SK-N-SH (cell line): ENCODE measurements around the gene MCTP2. TPM values are rescaled to one million over a fixed set of nuclear protein-coding genes. Genes with fewer than 3 reads are reported as not detected.

Source experiments
- CTCF ChIA-PET: fragments of 300-600, 350-600 bp; formaldehyde crosslinking; extraction: SDS; loops from one replicate; lab custom pipeline; 2021; lab: Yijun Ruan, JAX
- POLR2A ChIA-PET: fragments of 350-600 bp; sonication (Branson Sonifier 250); formaldehyde crosslinking; extraction: SDS; loops from one replicate; lab custom pipeline; 2020; ENCODE audit warnings: antibody characterized with exemption, inconsistent platforms; lab: Yijun Ruan, JAX
- DNase-seq: peaks from one replicate; pipeline ENCODE4 v3.0.0; 2012
- H2AFZ ChIP-seq: fragments of 200-600 bp; sonication (generic); 2 replicates; pipeline ENCODE4 v1.8.1; 2016; ENCODE audit warnings: antibody characterized with exemption, mild to moderate bottlenecking, low read depth
- H3F3A ChIP-seq: fragments of 200-600 bp; sonication (generic); replicated peaks from 2 replicates; pipeline ENCODE3; 2016; ENCODE audit warnings: antibody characterized with exemption, mild to moderate bottlenecking; ENCODE audit not compliant: insufficient read depth
- H3K27ac ChIP-seq, 2 experiments: fragments of 200-500 bp in 1 of 2; fragments of 200-600 bp in 1 of 2; sonication (Bioruptor generic) in 1 of 2; sonication (generic), shearing (Covaris generic) in 1 of 2; 2 replicates each; pipeline versions ENCODE4 v1.5.1 to v1.6.1; 2014 to 2016; ENCODE audit warnings: low read depth in 2 of 2, inconsistent platforms in 1 of 2, low read length in 1 of 2, mild to moderate bottlenecking in 1 of 2, mixed read lengths in 1 of 2
- H3K27me3 ChIP-seq: fragments of 200-600 bp; sonication (generic), shearing (Covaris generic); 2 replicates; pipeline ENCODE4 v1.6.1; 2016; ENCODE audit warnings: mixed run types; ENCODE audit not compliant: insufficient read depth
- H3K36me3 ChIP-seq, 2 experiments: fragments of 200-500 bp in 1 of 2; fragments of 200-600 bp in 1 of 2; sonication (Bioruptor generic) in 1 of 2; sonication (generic) in 1 of 2; replicated peaks in 1 of 2; 2 replicates each; pipeline versions ENCODE3 to v1.5.1; 2014 to 2016; ENCODE audit warnings: low read length in 1 of 2, mild to moderate bottlenecking in 1 of 2; ENCODE audit not compliant: insufficient read depth in 2 of 2, control insufficient read depth in 1 of 2
- H3K4me1 ChIP-seq, 2 experiments: fragments of 200-500 bp in 1 of 2; fragments of 200-600 bp in 1 of 2; sonication (Bioruptor generic) in 1 of 2; sonication (generic), shearing (Covaris generic) in 1 of 2; 2 replicates each; pipeline versions ENCODE4 v1.5.1 to v1.6.1; 2014 to 2016; ENCODE audit warnings: low read depth in 1 of 2, low read length in 1 of 2, mixed run types in 1 of 2; ENCODE audit not compliant: insufficient read depth in 2 of 2, control insufficient read depth in 1 of 2
- H3K4me2 ChIP-seq: fragments of 200-600 bp; sonication (generic), shearing (Covaris generic); 2 replicates; pipeline ENCODE4 v1.6.1; 2017; ENCODE audit warnings: mixed run types
- H3K4me3 ChIP-seq, 2 experiments: fragments of 200-500 bp in 1 of 2; fragments of 200-600 bp in 1 of 2; sonication (Bioruptor generic) in 1 of 2; sonication (generic), shearing (Covaris generic) in 1 of 2; 2 replicates each; pipeline versions ENCODE4 v1.5.1 to v1.8.1; 2014 to 2016; ENCODE audit warnings: low read depth in 2 of 2, inconsistent platforms in 1 of 2, low read length in 1 of 2, mild to moderate bottlenecking in 1 of 2, mixed read lengths in 1 of 2, moderate library complexity in 1 of 2
- H3K79me2 ChIP-seq: fragments of 200-600 bp; sonication (generic); 2 replicates; pipeline ENCODE4 v1.8.1; 2017; ENCODE audit warnings: mild to moderate bottlenecking; ENCODE audit not compliant: insufficient read depth
- H3K9ac ChIP-seq: fragments of 200-600 bp; sonication (generic); 2 replicates; pipeline ENCODE4 v1.6.1; 2017; ENCODE audit warnings: mixed run types
- H3K9me2 ChIP-seq: fragments of 200-600 bp; sonication (generic); 2 replicates; pipeline ENCODE4 v1.6.1; 2017; ENCODE audit warnings: mixed run types
- H3K9me3 ChIP-seq: fragments of 200-600 bp; sonication (generic); 2 replicates; pipeline ENCODE4 v1.6.1; 2017; ENCODE audit warnings: mixed run types, mild to moderate bottlenecking, moderate library complexity
- H4K20me1 ChIP-seq: fragments of 200-600 bp; sonication (generic); 2 replicates; pipeline ENCODE4 v1.6.1; 2017; ENCODE audit warnings: mild to moderate bottlenecking, mixed run types; ENCODE audit not compliant: insufficient read depth
- CHD2 ChIP-seq: fragments of 150-350 bp; IDR thresholded peaks from 2 replicates; pipeline ENCODE4 v1.6.1; 2018; ENCODE audit warnings: low read length; ENCODE audit not compliant: partially characterized antibody
- ELF1 ChIP-seq: IDR thresholded peaks from 2 replicates; pipeline ENCODE4 v1.4.0; 2012
- EP300 ChIP-seq, 2 experiments: IDR thresholded peaks; 2 replicates each; pipeline versions ENCODE4 v1.4.0 to v1.6.1; 2012; ENCODE audit warnings: borderline replicate concordance in 1 of 2, low read depth in 1 of 2, low read length in 1 of 2
- EZH2phosphoT487 ChIP-seq: fragments of 200-600 bp; sonication (generic); IDR thresholded peaks from 2 replicates; pipeline ENCODE4 v1.6.1; 2017; ENCODE audit warnings: low read depth, mixed run types, mild to moderate bottlenecking, antibody characterized with exemption, moderate library complexity, borderline replicate concordance
- FOSL2 ChIP-seq: IDR thresholded peaks from 2 replicates; pipeline ENCODE4 v1.4.0; 2012; ENCODE audit warnings: low read depth, mild to moderate bottlenecking, moderate library complexity, borderline replicate concordance
- FOXJ3 ChIP-seq: sonication (generic); formaldehyde crosslinking; IDR thresholded peaks from 2 replicates; pipeline ENCODE4 v1.5.1; 2020; ENCODE audit warnings: mild to moderate bottlenecking, missing genetic modification reagents
- FOXM1 ChIP-seq: IDR thresholded peaks from 2 replicates; pipeline ENCODE4 v1.4.0; 2012; ENCODE audit warnings: low read depth, mild to moderate bottlenecking
- MEF2A ChIP-seq: IDR thresholded peaks from 2 replicates; pipeline ENCODE4 v1.4.0; 2012; ENCODE audit warnings: low read depth, borderline replicate concordance
- MXI1 ChIP-seq: IDR thresholded peaks from 2 replicates; pipeline ENCODE4 v1.6.1; 2012; ENCODE audit warnings: mild to moderate bottlenecking, low read depth, low read length, improper control_type of control experiment
- NFIC ChIP-seq: IDR thresholded peaks from 2 replicates; pipeline ENCODE4 v1.4.0; 2012; ENCODE audit warnings: borderline replicate concordance
- NRF1 ChIP-seq: IDR thresholded peaks from 2 replicates; pipeline ENCODE4 v1.6.1; 2012; ENCODE audit warnings: low read depth, mild to moderate bottlenecking, low read length
- POLR2AphosphoS5 ChIP-seq: IDR thresholded peaks from 2 replicates; pipeline ENCODE4 v1.6.1; 2012; ENCODE audit warnings: low read depth, low read length
- RCOR1 ChIP-seq: fragments of 150-350 bp; IDR thresholded peaks from 2 replicates; pipeline ENCODE4 v1.6.1; 2017; ENCODE audit warnings: antibody characterized with exemption, low read length
- SIN3A ChIP-seq: IDR thresholded peaks from 2 replicates; pipeline ENCODE4 v1.6.1; 2012; ENCODE audit warnings: low read depth, mild to moderate bottlenecking, low read length, moderate library complexity, borderline replicate concordance
- SMC3 ChIP-seq: IDR thresholded peaks from 2 replicates; pipeline ENCODE4 v1.6.1; 2012; ENCODE audit warnings: low read depth, low read length, improper control_type of control experiment
- WGBS: methylation state at CpG from one replicate; pipeline ENCODE4 v1.1.6; 2017; ENCODE audit warnings: low lambda C conversion rate; 5-methylcytosine and 5-hydroxymethylcytosine counted together
- polyA plus RNA-seq, 3 experiments: library from polyadenylated mRNA; depleted of rRNA; stranded (reverse); fragments of >200 nt; gene quantifications; 2 replicates each; pipeline ENCODE4 v1.2.3, GENCODE V29; 2012
- TF ChIP-seq, protein P1 (sequence below): fragments of 150-350 bp; IDR thresholded peaks from 2 replicates; pipeline ENCODE4 v1.6.1; 2017; ENCODE audit warnings: antibody characterized with exemption, low read length, low read depth, borderline replicate concordance
- TF ChIP-seq, protein P2 (sequence below): IDR thresholded peaks from 2 replicates; pipeline ENCODE4; 2012
- TF ChIP-seq, protein P3 (sequence below): IDR thresholded peaks from 2 replicates; pipeline ENCODE4 v1.4.0; 2012; ENCODE audit warnings: low read depth, borderline replicate concordance
- TF ChIP-seq, protein P4 (sequence below): IDR thresholded peaks from 2 replicates; pipeline ENCODE4 v1.6.1; 2012; ENCODE audit warnings: mild to moderate bottlenecking, low read depth, low read length, moderate library complexity

MCTP2 gene
- polyA plus RNA-seq, 1 of the 3 experiments (the other 2 are of a cell fraction): 0.26 TPM

DNA sequence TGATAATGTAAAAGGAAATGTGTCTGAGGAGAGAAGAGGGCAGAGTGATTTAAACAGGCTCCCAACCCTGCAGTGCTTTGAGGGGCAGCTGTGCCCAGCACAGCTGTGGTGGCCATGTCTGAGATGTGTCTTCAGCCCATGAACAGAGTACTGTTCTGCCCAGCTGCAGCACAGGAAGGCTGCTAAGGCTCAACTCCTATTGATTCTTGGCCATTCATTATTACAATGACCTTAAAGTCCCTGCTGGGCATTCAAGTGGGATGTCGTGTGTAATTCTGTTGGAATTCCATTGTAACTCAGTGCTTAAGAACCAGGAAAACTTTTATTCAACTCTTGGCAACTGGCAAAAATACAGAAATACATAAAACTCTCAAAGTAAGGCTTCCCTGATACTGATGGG lies 229.3 kb downstream of the MCTP2 start:
- no peaks in the 10 kb centered on the region for H3K27me3 ChIP-seq

DNA sequence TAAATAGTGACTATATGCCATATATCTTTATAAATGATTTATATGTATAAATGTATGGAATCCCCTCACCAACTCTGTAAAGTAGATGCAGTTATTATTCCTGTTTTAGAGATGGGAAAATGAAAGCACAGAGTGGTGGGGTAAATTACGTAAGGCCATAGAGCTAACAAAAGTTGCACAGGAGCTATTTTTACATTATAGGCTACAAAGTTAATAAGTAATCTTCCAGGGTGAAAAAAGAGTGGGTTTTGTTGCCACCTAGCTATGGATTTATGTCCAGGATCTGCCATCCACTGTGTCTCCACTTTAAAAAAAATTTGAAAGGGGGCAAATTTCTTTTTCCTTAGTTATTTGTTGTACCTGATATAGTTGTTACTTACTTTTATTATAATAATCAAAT lies 235.7 kb downstream of the MCTP2 start:
- H3K4me1 ChIP-seq: no peaks in the 10 kb centered on the region
- H3F3A ChIP-seq: no peaks in the 10 kb centered on the region
- H3K27ac ChIP-seq: no peak overlapping the region
- no peaks in the 10 kb centered on the region for H3K27me3 ChIP-seq
- H3K36me3 ChIP-seq: no peaks in the 10 kb centered on the region
- H3K9ac ChIP-seq: no peak overlapping the region
- no peak overlapping the region for H3K4me2 ChIP-seq
- no peaks in the 10 kb centered on the region for H3K9me2 ChIP-seq
- DNase-seq: no peak
- no peaks in the 10 kb centered on the region for H4K20me1 ChIP-seq
- 0 out of 2 replicates have a peak, but pooled peaks cover 3% of the 10 kb centered on the region for H3K9me3 ChIP-seq
- H3K4me3 ChIP-seq: no peak overlapping the region
- 61% methylated on average over 1 of the region's 1 CpG for WGBS
- no peaks in the 10 kb centered on the region for H3K79me2 ChIP-seq
- H2AFZ ChIP-seq: no peak overlapping the region
- POLR2A ChIA-PET: no interaction called here
- CTCF ChIA-PET: interaction anchor here (0.9 to 2.5 kb wide), 2 partner anchors 10 to 55 kb away, joined by 3 to 8 read pairs; no protein-coding TSS in a partner anchor
- TF ChIP-seq EZH2phosphoT487: no peak
- TF ChIP-seq, protein P1, sequence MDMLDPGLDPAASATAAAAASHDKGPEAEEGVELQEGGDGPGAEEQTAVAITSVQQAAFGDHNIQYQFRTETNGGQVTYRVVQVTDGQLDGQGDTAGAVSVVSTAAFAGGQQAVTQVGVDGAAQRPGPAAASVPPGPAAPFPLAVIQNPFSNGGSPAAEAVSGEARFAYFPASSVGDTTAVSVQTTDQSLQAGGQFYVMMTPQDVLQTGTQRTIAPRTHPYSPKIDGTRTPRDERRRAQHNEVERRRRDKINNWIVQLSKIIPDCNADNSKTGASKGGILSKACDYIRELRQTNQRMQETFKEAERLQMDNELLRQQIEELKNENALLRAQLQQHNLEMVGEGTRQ: no peak
- TF ChIP-seq, protein P2, sequence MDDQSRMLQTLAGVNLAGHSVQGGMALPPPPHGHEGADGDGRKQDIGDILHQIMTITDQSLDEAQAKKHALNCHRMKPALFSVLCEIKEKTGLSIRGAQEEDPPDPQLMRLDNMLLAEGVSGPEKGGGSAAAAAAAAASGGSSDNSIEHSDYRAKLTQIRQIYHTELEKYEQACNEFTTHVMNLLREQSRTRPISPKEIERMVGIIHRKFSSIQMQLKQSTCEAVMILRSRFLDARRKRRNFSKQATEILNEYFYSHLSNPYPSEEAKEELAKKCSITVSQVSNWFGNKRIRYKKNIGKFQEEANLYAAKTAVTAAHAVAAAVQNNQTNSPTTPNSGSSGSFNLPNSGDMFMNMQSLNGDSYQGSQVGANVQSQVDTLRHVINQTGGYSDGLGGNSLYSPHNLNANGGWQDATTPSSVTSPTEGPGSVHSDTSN: no peak
- TF ChIP-seq SMC3: no peak
- no peak for TF ChIP-seq RCOR1
- no peak for TF ChIP-seq MEF2A
- TF ChIP-seq MXI1: no peak
- no peak for TF ChIP-seq POLR2AphosphoS5
- TF ChIP-seq FOXM1: no peak
- no peak for TF ChIP-seq SIN3A
- no peak for TF ChIP-seq FOXJ3 (CRISPR knock-in tag)
- TF ChIP-seq EP300 (IDR thresholded peaks at IDR 0.05; ENCODE audit: borderline replicate concordance in 1 of 2, low read depth in 1 of 2, low read length in 1 of 2): no peak
- TF ChIP-seq, protein P3, sequence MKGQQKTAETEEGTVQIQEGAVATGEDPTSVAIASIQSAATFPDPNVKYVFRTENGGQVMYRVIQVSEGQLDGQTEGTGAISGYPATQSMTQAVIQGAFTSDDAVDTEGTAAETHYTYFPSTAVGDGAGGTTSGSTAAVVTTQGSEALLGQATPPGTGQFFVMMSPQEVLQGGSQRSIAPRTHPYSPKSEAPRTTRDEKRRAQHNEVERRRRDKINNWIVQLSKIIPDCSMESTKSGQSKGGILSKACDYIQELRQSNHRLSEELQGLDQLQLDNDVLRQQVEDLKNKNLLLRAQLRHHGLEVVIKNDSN: no peak
- no peak for TF ChIP-seq ELF1
- no peak for TF ChIP-seq NRF1
- TF ChIP-seq CHD2: no peak

More for the DNA sequence above, 229.3 kb downstream of the MCTP2 start:
- Histone ChIP-seq H3K4me2 (no peak overlapping the region), H3K27ac (no peak overlapping the region), H3K4me1 (no peaks in the 10 kb centered on the region)
- WGBS: 14% methylated on average over 1 of the region's 1 CpG
- CTCF ChIA-PET: interaction anchor here (1.2 kb wide), 1 partner anchor 296 kb away, joined by 3 read pairs; no protein-coding TSS in a partner anchor
- TF ChIP-seq, protein P4, sequence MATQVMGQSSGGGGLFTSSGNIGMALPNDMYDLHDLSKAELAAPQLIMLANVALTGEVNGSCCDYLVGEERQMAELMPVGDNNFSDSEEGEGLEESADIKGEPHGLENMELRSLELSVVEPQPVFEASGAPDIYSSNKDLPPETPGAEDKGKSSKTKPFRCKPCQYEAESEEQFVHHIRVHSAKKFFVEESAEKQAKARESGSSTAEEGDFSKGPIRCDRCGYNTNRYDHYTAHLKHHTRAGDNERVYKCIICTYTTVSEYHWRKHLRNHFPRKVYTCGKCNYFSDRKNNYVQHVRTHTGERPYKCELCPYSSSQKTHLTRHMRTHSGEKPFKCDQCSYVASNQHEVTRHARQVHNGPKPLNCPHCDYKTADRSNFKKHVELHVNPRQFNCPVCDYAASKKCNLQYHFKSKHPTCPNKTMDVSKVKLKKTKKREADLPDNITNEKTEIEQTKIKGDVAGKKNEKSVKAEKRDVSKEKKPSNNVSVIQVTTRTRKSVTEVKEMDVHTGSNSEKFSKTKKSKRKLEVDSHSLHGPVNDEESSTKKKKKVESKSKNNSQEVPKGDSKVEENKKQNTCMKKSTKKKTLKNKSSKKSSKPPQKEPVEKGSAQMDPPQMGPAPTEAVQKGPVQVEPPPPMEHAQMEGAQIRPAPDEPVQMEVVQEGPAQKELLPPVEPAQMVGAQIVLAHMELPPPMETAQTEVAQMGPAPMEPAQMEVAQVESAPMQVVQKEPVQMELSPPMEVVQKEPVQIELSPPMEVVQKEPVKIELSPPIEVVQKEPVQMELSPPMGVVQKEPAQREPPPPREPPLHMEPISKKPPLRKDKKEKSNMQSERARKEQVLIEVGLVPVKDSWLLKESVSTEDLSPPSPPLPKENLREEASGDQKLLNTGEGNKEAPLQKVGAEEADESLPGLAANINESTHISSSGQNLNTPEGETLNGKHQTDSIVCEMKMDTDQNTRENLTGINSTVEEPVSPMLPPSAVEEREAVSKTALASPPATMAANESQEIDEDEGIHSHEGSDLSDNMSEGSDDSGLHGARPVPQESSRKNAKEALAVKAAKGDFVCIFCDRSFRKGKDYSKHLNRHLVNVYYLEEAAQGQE: no peak
- TF ChIP-seq RCOR1: no peak
- TF ChIP-seq FOXM1: no peak
- TF ChIP-seq NRF1: no peak
- TF ChIP-seq FOSL2: no peak
- TF ChIP-seq NFIC: no peak
- TF ChIP-seq, all 33 proteins: peak for 0
- no peaks in the 10 kb centered on the region for H3K79me2 ChIP-seq
- peaks cover 6% of the 10 kb centered on the region; the same call in 1 of the 2 replicates for H3K9me3 ChIP-seq
- no peak overlapping the region for H3K9ac ChIP-seq
- DNase-seq: no peak
- H3F3A ChIP-seq: no peaks in the 10 kb centered on the region
- no peak overlapping the region for H2AFZ ChIP-seq
- POLR2A ChIA-PET: no interaction called here
- H3K9me2 ChIP-seq: no peaks in the 10 kb centered on the region
- H4K20me1 ChIP-seq: no peaks in the 10 kb centered on the region
- no peak overlapping the region for H3K4me3 ChIP-seq
- H3K36me3 ChIP-seq: no peaks in the 10 kb centered on the region
